GM08714 (cell line): ENCODE data around the gene GRIN2A.

Experiments used
- H3K4me3 ChIP-seq: fragments of 200-500 bp; sonication (Bioruptor generic); 2 replicates; pipeline ENCODE4 v1.5.1; 2014; ENCODE audit warnings: mild to moderate bottlenecking, low read length, inconsistent platforms
- ZNF274 ChIP-seq: IDR thresholded peaks from 2 replicates; pipeline ENCODE4 v1.6.1; 2012; ENCODE audit warnings: mild to moderate bottlenecking, low read depth, low read length

The GRIN2A gene

DNA sequence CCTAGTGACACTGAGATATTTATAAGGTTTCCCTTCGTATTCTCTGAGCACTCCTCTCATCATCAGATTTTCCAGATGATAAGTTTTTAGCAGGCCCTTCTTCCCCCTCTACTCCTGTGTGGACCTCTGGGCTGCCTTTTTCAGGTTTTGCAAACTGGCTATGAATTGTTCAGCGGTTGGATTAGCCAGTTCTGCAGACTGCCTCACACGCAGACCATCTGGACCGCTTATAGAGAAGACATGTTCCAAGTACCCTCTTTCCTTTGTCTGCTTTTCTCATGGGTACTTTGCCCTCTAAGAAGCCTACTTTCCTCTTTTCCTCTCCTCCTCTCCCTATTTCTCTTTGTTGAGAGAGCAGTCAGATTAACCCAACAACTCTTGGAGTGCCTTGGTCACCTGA lies 111.6 kb downstream of the GRIN2A start:
- TF ChIP-seq ZNF274 = no peak
- no peak overlapping the region for H3K4me3 ChIP-seq

DNA sequence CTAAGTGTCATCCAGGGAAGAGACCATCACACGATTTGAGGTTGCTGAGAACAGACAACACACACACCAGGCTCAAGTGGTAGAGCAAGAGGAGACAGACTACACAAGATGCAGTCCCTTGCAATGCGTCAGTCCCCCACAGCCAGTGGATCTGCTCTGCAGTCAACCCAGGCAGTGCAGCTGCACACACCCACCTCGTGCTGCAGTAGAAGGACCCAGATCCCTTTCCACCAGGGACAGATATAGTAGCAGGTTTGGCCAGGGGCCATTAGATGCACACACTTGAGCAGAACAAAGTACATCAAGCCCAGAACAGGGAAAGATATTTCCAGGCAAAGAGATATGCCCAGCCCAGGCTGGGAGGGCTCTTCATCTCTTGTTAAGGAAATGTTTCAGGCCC lies 112.9 kb downstream of the GRIN2A start:
- TF ChIP-seq ZNF274 = no peak
- no peak overlapping the region for H3K4me3 ChIP-seq

DNA sequence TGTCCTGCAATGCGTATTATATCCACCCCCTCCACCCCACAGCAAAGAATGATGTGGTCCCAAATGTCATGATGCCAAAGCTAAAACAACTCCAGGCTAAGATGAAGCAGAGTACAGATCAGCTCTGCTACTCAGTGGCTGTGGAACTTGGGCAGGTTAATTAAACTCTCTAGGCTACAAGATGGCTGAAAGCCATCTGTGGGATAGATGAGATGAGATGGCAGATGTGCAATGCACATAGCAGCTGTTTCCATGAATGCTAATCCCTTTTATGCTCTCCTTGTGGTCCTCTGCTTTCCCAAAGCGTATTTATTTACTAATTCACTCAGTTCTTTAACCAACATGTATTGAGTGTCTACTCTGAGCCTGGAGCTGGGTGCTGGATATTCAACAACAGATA lies 114.4 kb downstream of the GRIN2A start:
- TF ChIP-seq ZNF274 = no peak
- H3K4me3 ChIP-seq = no peak overlapping the region

DNA sequence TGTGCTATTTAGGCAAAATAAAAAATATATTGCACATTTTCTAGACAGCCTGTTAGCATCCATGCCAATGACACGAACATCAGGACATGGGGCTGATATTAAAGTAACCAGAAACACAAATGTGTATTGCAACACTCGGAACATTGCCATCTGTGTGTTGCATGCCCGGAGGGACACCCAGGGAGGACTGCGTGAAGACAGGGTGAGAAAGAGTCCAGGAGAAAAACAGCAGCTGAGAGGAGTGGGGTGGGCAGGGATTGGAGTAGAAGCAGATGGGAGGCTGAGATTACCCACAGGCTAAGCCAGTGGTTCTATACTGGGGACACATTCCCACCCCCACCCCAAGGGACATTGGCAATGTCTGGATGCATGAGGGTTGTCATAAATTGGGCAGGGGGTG lies 114.8 kb downstream of the GRIN2A start:
- no peak overlapping the region for H3K4me3 ChIP-seq
- TF ChIP-seq ZNF274 = no peak

DNA sequence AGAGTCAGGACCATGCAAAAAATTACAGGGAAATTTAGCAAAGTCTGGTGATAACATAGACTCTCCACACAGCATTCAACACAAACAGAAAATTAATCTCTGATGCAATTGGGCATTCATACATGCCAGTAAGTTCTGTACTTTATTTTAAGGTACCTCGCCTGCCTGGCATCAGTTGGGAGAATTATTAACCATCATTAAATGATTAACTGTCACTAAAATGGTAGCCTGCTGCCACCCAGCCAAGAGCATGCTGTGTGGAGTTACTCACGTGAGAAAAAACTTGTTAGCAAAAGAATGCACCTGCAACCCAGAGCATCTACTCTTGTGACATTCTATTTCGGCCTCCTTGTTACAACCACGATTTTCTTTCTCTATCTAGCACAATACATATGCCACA lies 117.2 kb downstream of the GRIN2A start:
- H3K4me3 ChIP-seq = no peak overlapping the region
- TF ChIP-seq ZNF274 = no peak

DNA sequence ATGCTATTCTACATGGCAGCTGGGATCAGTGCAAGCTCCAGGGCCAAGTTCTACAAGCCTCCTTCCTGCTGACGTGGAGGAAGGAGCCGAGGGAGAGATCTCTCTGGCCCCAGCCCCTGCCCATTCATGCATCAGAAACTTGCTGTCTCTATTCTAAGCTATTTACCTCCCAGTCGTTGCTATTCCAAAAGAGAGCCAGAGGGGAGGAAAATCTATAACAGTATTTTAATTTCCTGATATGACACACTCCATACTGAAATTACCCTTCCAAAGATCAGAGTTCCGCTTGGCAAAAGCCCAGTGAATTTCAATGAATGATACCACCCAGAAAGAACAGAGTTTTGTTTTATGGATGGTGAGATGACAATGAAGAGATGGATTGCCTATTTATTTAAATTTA lies 133.4 kb downstream of the GRIN2A start:
- TF ChIP-seq ZNF274 = no peak
- no peak overlapping the region for H3K4me3 ChIP-seq

DNA sequence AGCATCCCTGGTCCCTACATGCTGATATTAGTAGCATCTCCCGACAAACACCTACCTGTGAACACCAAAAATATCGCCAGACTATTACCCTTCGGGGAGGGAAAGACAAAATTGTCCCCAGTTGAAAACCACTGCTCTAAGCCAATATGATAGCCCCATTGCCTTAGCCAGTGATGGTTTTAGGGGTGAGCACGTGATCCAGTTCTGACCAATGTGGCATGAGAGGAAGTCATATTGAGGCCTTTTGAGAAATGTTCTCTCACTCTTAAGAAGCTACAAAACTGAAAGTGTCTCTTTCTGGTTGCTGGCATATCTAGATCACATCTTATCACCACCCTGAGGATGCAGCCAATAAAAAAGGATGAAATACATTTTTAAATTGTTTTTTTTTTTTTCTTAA lies 136.3 kb downstream of the GRIN2A start:
- no peak for TF ChIP-seq ZNF274
- H3K4me3 ChIP-seq = no peak overlapping the region

DNA sequence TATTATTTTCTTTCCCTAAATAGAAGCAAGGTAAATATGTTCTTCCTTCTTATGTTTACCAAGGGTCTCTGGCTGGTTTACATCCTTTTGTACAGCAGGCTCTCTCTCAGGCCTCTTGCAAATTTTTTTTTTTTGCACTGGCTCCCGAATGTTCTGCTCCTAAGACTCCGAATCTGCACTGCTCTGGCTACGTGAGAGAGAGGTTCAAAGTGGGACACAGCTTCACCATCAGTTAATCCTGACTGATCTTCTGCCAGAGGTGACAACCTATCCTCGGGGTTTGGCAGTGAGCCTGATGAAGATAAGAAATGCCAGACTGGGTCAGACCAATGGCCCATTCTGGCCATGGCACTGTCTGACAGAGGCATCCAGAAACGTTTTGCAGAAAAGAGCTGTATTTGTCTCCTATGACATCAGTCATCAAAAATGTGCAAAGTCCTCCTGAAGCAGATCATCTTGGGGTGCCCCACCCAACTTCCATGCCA lies 136.9 kb downstream of the GRIN2A start:
- TF ChIP-seq ZNF274 = no peak

DNA sequence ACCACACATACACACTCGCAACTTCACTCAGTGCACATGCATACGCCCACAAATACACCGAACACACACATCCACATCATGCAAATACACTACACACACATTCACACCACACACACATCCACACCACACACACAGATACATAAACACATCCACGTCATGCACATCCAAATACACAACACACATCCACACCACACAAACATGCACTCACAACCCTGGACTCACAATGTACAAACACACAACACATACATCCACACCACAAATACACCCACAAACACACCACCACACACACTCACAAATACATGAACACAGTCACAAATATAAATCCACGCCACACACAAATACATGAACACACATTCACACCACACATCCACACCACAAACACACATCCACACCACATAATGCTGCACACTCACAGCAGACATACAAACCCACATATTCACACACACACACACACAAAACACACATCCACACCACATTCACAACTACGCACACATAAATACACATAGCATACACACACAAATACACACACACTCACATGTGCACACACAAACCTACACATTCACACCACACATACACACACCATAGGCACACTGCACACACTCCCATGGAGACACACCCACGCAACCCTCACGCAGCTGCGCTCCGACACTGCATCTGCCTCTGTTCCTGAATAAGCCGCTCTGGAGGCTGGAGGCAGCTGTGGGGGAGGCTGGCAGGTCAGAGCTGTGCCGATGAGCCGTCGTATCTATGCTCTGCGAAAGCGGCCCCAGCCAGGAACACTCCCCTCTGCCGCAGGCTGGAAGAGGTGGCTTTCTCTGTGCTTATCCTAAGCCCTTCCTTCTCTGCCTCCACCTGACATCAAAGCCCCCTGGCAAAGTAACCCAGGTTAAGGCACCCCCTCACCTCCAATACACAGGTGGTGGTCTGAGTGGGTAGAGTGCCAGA lies 141.8 kb downstream of the GRIN2A start:
- H3K4me3 ChIP-seq = no peak overlapping the region
- no peak for TF ChIP-seq ZNF274

More for the DNA sequence above, 136.9 kb downstream of the GRIN2A start:
- H3K4me3 ChIP-seq = no peak overlapping the region

DNA sequence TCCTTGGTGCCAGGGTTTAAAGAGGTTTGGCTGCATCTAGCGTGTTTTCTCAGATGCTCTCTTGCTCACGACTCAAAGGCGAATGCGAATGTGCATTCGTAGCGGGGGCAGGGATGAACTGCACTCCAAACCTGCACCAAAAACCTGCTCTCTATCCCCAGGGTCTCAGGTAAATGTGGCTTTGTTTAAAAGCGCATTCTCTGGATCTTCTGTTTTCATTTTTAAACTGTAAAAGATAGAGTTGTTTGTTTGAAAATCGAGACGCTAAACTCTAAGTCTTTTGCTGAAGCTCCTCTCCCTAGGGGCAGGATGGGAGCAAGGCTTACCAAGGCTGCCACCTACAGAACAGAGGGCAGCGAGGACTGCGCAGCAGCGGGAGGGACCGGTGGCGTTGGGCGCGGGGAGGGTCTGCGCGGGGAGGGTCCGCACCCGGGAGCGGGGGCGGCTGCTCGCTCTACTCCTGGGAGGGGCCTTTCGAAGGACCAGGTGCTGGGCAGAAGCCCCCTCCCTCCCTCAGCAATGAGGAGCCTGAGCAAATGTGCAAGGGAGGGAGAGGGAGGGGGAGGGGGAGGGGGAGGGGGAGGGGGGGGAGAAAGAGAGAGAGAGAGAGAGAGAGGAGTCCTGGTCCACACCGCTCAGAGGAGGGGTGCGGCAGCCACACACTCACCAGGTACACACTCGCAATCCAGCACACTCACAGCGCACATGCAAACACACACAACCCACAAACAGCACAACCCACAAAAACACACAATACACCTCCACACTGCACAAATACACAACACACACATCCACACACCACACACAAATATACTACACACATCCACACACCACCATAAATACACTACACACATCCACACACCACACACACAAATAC lies 142.8 kb downstream of the GRIN2A start:
- no peak overlapping the region for H3K4me3 ChIP-seq
- TF ChIP-seq ZNF274 = no peak

DNA sequence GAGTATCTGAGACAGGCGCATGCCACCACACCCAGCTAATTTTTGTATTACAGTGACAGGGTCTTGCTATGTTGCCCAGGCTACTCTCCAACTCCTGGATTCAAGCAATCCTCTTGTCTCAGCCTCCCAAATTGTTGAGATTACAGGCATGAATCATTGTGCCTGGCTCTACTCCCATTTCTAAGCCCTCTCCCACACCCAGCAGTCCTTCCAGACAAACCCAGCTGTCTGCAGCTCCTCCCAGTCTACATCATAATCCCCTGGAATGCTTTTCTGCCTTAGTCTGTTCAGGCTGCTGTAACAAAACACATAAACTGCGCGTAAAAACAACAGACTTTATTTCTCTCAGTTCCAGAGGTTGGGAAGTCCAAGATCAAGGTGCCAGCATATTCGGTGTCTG lies 144.5 kb downstream of the GRIN2A start:
- H3K4me3 ChIP-seq = no peak overlapping the region
- no peak for TF ChIP-seq ZNF274

DNA sequence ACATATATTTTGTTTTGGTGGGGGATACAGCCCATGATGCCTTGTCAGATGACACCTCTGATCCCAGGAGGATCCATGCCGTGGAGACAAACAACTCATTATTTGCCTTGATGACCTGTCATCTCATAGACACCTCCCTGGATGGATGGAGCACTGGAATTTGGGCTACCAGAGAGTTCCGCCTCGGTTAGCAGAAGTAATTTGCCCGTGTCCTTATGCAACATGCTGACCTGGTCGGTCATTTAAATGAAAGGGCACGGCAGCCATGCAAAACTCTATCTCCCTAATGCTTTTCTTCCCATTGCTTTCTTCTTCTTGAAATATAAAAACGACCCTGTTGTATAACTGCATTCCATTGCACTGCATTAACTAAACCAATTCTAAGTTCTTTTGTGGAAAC lies 145.3 kb downstream of the GRIN2A start:
- no peak for TF ChIP-seq ZNF274
- H3K4me3 ChIP-seq = no peak overlapping the region

DNA sequence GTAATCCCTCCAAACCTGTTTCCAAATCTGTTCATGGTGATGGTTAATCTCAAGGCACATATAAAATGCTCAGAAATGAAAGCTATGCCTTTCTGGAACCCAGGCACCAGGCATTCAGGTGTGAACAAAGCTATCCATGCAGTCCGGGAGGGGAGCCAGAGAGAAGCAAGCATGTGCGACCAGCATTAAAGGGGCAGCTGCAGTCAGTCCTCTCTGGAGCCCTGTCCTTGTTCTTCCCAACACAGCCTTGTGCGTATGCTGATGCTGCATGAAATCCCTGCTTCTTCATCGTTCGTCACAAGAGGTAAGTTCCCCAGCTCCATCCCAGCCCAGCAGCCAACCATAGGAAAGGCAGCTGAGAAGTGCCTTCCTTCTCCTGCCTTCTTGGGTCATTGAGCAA lies 148.7 kb downstream of the GRIN2A start:
- no peak overlapping the region for H3K4me3 ChIP-seq
- TF ChIP-seq ZNF274 = no peak

DNA sequence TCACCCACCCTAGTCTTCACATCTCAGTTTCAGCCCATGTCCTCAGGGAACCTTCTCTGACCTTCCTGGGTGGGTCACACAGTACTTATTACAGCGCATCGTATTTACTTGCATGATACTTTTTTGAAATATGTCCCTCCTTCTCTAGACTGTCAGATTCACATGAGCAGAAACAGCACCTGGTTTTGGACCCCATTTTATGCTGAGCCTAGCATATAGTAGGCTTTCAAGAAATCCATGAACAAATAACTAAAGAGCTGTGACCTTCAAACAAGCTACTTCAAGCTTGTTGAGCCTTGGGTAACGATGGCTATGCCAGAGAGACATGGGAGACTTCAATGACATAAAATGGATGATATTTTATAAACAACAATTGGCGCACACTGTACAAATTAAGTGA lies 150.3 kb downstream of the GRIN2A start:
- no peak for TF ChIP-seq ZNF274
- no peak overlapping the region for H3K4me3 ChIP-seq

DNA sequence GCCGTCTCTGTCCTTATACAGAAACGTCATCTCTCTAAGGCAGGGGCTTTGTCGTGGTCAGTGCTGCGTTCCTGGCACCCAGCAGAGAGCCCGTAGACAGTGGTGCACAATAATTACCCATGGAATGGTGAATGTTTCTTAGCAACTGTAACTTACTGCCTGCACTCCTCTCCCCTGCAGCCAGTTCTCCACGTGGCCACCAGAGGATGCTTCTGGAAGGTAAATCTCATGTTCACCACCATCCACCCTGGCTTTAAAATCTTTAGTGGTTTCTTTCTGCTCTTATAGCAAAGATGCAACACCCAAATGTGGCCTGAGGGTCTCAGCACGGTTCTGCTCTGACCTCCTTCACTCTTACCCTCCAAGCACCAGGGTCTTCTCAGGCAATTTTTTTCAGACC lies 150.8 kb downstream of the GRIN2A start:
- no peak for TF ChIP-seq ZNF274
- no peak overlapping the region for H3K4me3 ChIP-seq

DNA sequence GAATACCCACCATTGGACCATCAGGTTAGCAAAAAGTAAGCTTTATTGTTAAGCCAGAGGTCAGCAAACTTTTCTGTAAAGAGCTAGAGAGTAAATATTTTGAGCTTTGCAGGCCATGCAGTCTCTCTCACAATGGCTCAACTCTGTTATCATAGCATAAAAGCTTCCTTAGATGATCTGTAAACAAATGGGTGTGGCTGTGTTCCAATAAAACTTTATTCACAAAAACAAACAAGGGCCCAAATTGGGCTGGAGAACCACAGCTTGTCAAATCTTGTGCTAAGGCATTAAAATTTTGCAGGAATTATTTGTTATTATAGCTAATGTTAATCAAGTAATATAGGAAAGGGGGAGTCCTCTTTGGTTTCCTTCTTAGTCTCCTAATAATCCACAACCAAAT lies 153.6 kb downstream of the GRIN2A start:
- no peak overlapping the region for H3K4me3 ChIP-seq

More for the DNA sequence above, 153.6 kb downstream of the GRIN2A start:
- no peak for TF ChIP-seq ZNF274
